Thyroid gland (tissue), 4 donors: ENCODE results near the gene PPP2R3A. TPM values are rescaled to one million over a fixed set of nuclear protein-coding genes. Genes with fewer than 3 reads are reported as not detected.

Experiments used
- DNase-seq, 2 donors: peaks; one replicate each; pipeline ENCODE4 v3.0.0-alpha.2; 2019
- H3K27ac ChIP-seq, 3 donors: fragments of 200-600 bp; sonication (generic); 1 replicate in 2 of 3; 2 replicates in 1 of 3; pipeline ENCODE4 v1.5.1; 2016 to 2019; ENCODE audit warnings: mild to moderate bottlenecking in 1 of 3, moderate library complexity in 1 of 3
- H3K27me3 ChIP-seq: fragments of 200-600 bp; sonication (generic); one replicate; pipeline ENCODE4 v1.5.1; 2019
- H3K36me3 ChIP-seq, 2 donors: fragments of 200-600 bp; sonication (generic); one replicate each; pipeline ENCODE4 v1.5.1; 2016 to 2019
- H3K4me1 ChIP-seq, 2 donors: fragments of 200-600 bp; sonication (generic); one replicate each; pipeline ENCODE4 v1.5.1; 2017 to 2019
- H3K4me3 ChIP-seq, 3 donors: fragments of 200-600 bp; sonication (generic); replicated peaks in 1 of 3; 1 replicate in 2 of 3; 2 replicates in 1 of 3; pipeline ENCODE4 v1.5.1; 2016; ENCODE audit warnings: mild to moderate bottlenecking in 1 of 3
- H3K9me3 ChIP-seq: fragments of 200-600 bp; sonication (generic); one replicate; pipeline ENCODE4 v1.5.1; 2017
- POLR2A ChIP-seq, 2 donors: fragments of 450-650 bp; IDR thresholded peaks; one replicate each; pipeline ENCODE4 v1.6.1; 2017; ENCODE audit warnings: antibody characterized with exemption in 2 of 2, mild to moderate bottlenecking in 2 of 2, moderate library complexity in 1 of 2
- WGBS, 2 donors: methylation state at CpG; one replicate each; pipeline ENCODE4 v1.1.5; 2017; 5-methylcytosine and 5-hydroxymethylcytosine counted together
- intact Hi-C: fragments of 100-400 bp; cut with DNase I; formaldehyde crosslinking; loops from one replicate; pipeline ENCODE4 v1.15.1; 2023
- total RNA-seq, 4 donors: library from RNA; depleted of rRNA; stranded (reverse); fragments of >200 nt; gene quantifications; one replicate each; pipeline ENCODE4 v1.2.3, GENCODE V29; 2016
- TF ChIP-seq, protein P1 (sequence below), 6 experiments: fragments of 200-600 bp in 3 of 6; fragments of 450-650 bp in 3 of 6; sonication (generic) in 3 of 6; IDR thresholded peaks; one replicate each; pipeline ENCODE4 v1.5.1; 2016 to 2019; ENCODE audit warnings: antibody characterized with exemption in 6 of 6, mild to moderate bottlenecking in 2 of 6, inconsistent platforms in 1 of 6, moderate library complexity in 1 of 6

Gene PPP2R3A
- total RNA-seq, 4 donors from 2014 or later: 8.5 to 15.3 (median 9.8) TPM

GRCh38 chr3:136146981-136147729, 181.6 kb downstream of the PPP2R3A start:
- Histone ChIP-seq H3K9me3 (no peaks in the 10 kb centered on the region), H3K27me3 (no peaks in the 10 kb centered on the region), H3K4me1 (peaks cover 7 to 8% of the 10 kb centered on the region in 2 donors), H3K4me3 (no peak overlapping the region), H3K36me3 (peaks cover 0 to 4% of the 10 kb centered on the region in 2 donors), H3K27ac (no peak overlapping the region)
- intact Hi-C loops: no loop called here
- TF ChIP-seq POLR2A (IDR thresholded peaks at IDR 0.05): no peak
- TF ChIP-seq, protein P1, sequence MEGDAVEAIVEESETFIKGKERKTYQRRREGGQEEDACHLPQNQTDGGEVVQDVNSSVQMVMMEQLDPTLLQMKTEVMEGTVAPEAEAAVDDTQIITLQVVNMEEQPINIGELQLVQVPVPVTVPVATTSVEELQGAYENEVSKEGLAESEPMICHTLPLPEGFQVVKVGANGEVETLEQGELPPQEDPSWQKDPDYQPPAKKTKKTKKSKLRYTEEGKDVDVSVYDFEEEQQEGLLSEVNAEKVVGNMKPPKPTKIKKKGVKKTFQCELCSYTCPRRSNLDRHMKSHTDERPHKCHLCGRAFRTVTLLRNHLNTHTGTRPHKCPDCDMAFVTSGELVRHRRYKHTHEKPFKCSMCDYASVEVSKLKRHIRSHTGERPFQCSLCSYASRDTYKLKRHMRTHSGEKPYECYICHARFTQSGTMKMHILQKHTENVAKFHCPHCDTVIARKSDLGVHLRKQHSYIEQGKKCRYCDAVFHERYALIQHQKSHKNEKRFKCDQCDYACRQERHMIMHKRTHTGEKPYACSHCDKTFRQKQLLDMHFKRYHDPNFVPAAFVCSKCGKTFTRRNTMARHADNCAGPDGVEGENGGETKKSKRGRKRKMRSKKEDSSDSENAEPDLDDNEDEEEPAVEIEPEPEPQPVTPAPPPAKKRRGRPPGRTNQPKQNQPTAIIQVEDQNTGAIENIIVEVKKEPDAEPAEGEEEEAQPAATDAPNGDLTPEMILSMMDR (IDR thresholded peaks at IDR 0.05): no peak
- 94% methylated on average over 6 of the region's 6 CpGs for WGBS, 2 donors
- DNase-seq: no peak

DNA sequence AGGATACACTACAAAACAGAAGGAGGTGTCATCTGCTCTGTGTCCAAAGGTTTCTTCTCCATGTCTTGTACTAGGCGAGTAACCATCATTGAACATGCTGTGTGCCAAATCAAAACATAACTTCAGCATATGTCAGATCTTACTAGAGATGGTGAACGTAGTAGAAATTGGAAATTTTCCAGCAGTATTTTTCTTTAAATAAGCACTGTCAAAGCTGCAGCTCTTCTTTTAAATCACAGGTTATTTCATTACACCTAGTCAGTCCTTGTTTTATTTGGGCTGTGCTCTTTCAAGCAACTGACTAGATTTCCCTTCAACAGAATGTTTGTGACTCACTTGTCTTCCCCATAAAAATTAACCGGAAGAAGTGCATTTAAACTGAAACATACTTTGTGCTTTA, 184.1 kb downstream of the PPP2R3A start:
- intact Hi-C loops: no loop called here
- H3K4me1 ChIP-seq: peaks cover 0 to 8% of the 10 kb centered on the region in 2 donors

GRCh38 chr3:136151219-136151618, 185.7 kb downstream of the PPP2R3A start:
- WGBS, 2 donors: 82 to 83% methylated on average over 10 of the region's 10 CpGs
- no peak for TF ChIP-seq POLR2A (IDR thresholded peaks at IDR 0.05)
- TF ChIP-seq, protein P1 (IDR thresholded peaks at IDR 0.05): no peak
- no peaks in the 10 kb centered on the region for H3K27me3 ChIP-seq
- H3K4me1 ChIP-seq: peaks cover 0 to 8% of the 10 kb centered on the region in 2 donors
- intact Hi-C loops: no loop called here
- no peak overlapping the region for H3K27ac ChIP-seq
- no peaks in the 10 kb centered on the region for H3K9me3 ChIP-seq
- no peak for DNase-seq
- H3K4me3 ChIP-seq: no peak overlapping the region
- peaks cover 0 to 4% of the 10 kb centered on the region in 2 donors for H3K36me3 ChIP-seq

More for the DNA sequence above, 184.1 kb downstream of the PPP2R3A start:
- 76 to 82% methylated on average over 3 of the region's 3 CpGs for WGBS, 2 donors
- H3K9me3 ChIP-seq: no peaks in the 10 kb centered on the region
- TF ChIP-seq, protein P1 (IDR thresholded peaks at IDR 0.05): no peak
- no peak for TF ChIP-seq POLR2A (IDR thresholded peaks at IDR 0.05)
- peaks cover 0 to 4% of the 10 kb centered on the region in 2 donors for H3K36me3 ChIP-seq
- no peaks in the 10 kb centered on the region for H3K27me3 ChIP-seq
- no peak overlapping the region for H3K27ac ChIP-seq
- DNase-seq: no peak
- no peak overlapping the region for H3K4me3 ChIP-seq

DNA sequence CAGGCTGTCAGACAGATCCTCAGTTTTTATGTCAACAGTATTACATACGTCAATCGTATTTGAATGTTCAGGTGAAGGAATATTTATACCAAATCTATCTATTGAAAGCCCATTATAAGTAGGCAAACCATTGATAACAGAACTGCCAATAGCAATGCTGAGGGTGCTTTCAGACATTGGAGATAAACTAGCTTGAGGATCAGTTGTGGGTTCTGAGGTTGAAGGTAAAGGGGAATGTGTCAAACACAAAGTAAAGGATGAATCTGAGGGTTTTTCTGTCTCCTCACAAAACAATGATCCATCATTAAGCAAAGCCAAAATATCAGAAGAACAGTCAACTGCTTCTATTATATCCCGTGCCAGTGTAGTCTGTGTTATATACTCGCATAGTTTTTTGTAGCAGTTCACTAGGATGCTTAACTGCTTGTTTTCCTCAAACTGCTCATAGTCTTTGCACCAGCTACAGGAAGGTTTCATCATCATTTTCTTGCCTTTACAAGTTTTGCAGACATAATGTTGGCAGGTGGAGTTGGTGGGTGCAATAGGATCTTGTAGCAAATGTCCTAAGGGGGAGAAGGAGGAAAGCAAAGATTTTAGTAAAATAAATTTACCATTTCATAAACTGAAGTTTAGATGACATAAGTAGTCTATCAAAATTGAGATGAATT, 186.8 kb downstream of the PPP2R3A start:
- no peak overlapping the region for H3K4me3 ChIP-seq
- no peak for DNase-seq
- H3K4me1 ChIP-seq: peaks cover 0 to 8% of the 10 kb centered on the region in 2 donors
- intact Hi-C loops: no loop called here
- no peak overlapping the region for H3K27ac ChIP-seq
- H3K27me3 ChIP-seq: no peaks in the 10 kb centered on the region
- TF ChIP-seq, protein P1 (IDR thresholded peaks at IDR 0.05): no peak
- no peak for TF ChIP-seq POLR2A (IDR thresholded peaks at IDR 0.05)
- no peaks in the 10 kb centered on the region for H3K9me3 ChIP-seq
- H3K36me3 ChIP-seq: peaks cover 0 to 4% of the 10 kb centered on the region in 2 donors
- WGBS, 2 donors: 86 to 90% methylated on average over 4 of the region's 4 CpGs

GRCh38 chr3:136152963-136153362, 187.4 kb downstream of the PPP2R3A start:
- TF ChIP-seq POLR2A (IDR thresholded peaks at IDR 0.05): no peak
- TF ChIP-seq, protein P1 (IDR thresholded peaks at IDR 0.05): no peak
- H3K27ac ChIP-seq: no peak overlapping the region
- no peaks in the 10 kb centered on the region for H3K27me3 ChIP-seq
- intact Hi-C loops: no loop called here
- H3K4me1 ChIP-seq: peaks cover 0 to 6% of the 10 kb centered on the region in 2 donors
- DNase-seq: no peak
- H3K4me3 ChIP-seq: no peak overlapping the region
- H3K9me3 ChIP-seq: no peaks in the 10 kb centered on the region
- 94 to 98% methylated on average over 4 of the region's 4 CpGs for WGBS, 2 donors
- peaks cover 0 to 4% of the 10 kb centered on the region in 2 donors for H3K36me3 ChIP-seq
